GM23248 (cell line): ENCODE results near the gene TIMP3. TPM values are rescaled to one million over a fixed set of nuclear protein-coding genes. Genes with fewer than 3 reads are reported as not detected.

Experiments used
- DNase-seq: peaks from one replicate; pipeline ENCODE4 v3.0.0-alpha.2; 2015
- H2AFZ ChIP-seq: fragments of 200-600 bp; sonication (generic); 2 replicates; pipeline ENCODE4 v1.6.1; 2016; ENCODE audit warnings: antibody characterized with exemption
- H3F3A ChIP-seq: fragments of 200-600 bp; sonication (generic); 2 replicates; pipeline ENCODE4 v1.6.1; 2016; ENCODE audit warnings: mild to moderate bottlenecking, antibody characterized with exemption, mixed run types; ENCODE audit not compliant: insufficient read depth
- H3K27ac ChIP-seq: fragments of 200-600 bp; sonication (generic); 2 replicates; pipeline ENCODE4 v1.5.1; 2016; ENCODE audit warnings: mild to moderate bottlenecking
- H3K27me3 ChIP-seq: fragments of 200-600 bp; sonication (generic); replicated peaks from 2 replicates; pipeline ENCODE4 v1.6.1; 2016; ENCODE audit warnings: mild to moderate bottlenecking; ENCODE audit not compliant: insufficient read depth
- H3K36me3 ChIP-seq: fragments of 200-600 bp; sonication (generic); 2 replicates; pipeline ENCODE4 v1.6.1; 2016; ENCODE audit warnings: low read depth, mild to moderate bottlenecking
- H3K4me1 ChIP-seq: fragments of 200-600 bp; sonication (generic); 2 replicates; pipeline ENCODE4 v1.6.1; 2016; ENCODE audit warnings: mild to moderate bottlenecking; ENCODE audit not compliant: insufficient read depth
- H3K4me2 ChIP-seq: fragments of 200-600 bp; sonication (generic); one replicate; pipeline ENCODE4 v1.6.1; 2016; ENCODE audit warnings: mild to moderate bottlenecking; ENCODE audit not compliant: unreplicated experiment
- H3K4me3 ChIP-seq: fragments of 200-600 bp; sonication (generic); 2 replicates; pipeline ENCODE4 v1.5.1; 2016; ENCODE audit warnings: mild to moderate bottlenecking
- H3K79me2 ChIP-seq: fragments of 200-600 bp; sonication (generic); 2 replicates; pipeline ENCODE4 v1.6.1; 2016; ENCODE audit warnings: mild to moderate bottlenecking; ENCODE audit not compliant: insufficient read depth
- H3K9ac ChIP-seq: fragments of 200-600 bp; sonication (generic); 2 replicates; pipeline ENCODE4 v1.6.1; 2016; ENCODE audit warnings: mild to moderate bottlenecking
- H3K9me2 ChIP-seq: fragments of 200-600 bp; sonication (generic); 2 replicates; pipeline ENCODE4 v1.6.1; 2016; ENCODE audit warnings: mixed run types, mild to moderate bottlenecking, moderate library complexity; ENCODE audit not compliant: insufficient read depth
- H3K9me3 ChIP-seq: fragments of 200-600 bp; sonication (generic); one replicate; pipeline ENCODE4 v1.6.1; 2017; ENCODE audit warnings: low read depth
- H4K20me1 ChIP-seq: fragments of 200-600 bp; sonication (generic); 2 replicates; pipeline ENCODE4 v1.6.0; 2016; ENCODE audit not compliant: insufficient read depth
- EZH2 ChIP-seq: fragments of 200-600 bp; sonication (generic); IDR thresholded peaks from 2 replicates; pipeline ENCODE4 v1.6.1; 2018; ENCODE audit warnings: antibody characterized with exemption, mild to moderate bottlenecking; ENCODE audit not compliant: insufficient read depth, poor library complexity, severe bottlenecking
- EZH2phosphoT487 ChIP-seq: fragments of 200-600 bp; sonication (generic); IDR thresholded peaks from 2 replicates; pipeline ENCODE4 v1.6.1; 2018; ENCODE audit warnings: antibody characterized with exemption, moderate library complexity, mild to moderate bottlenecking, low read depth; ENCODE audit not compliant: insufficient read depth
- WGBS, 2 experiments: methylation state at CpG; one replicate each; pipeline ENCODE4 v1.1.6; 2015 to 2017; ENCODE audit warnings: low lambda C conversion rate in 2 of 2, low coverage in 1 of 2; ENCODE audit errors: missing lambda C conversion rate in 2 of 2; 5-methylcytosine and 5-hydroxymethylcytosine counted together
- in situ Hi-C: fragments of 300-500 bp; cut with MboI; formaldehyde crosslinking; loops from 2 replicates; pipeline ENCODE4 v1.15.0; 2020
- polyA plus RNA-seq: library from polyadenylated mRNA; unstranded; fragments of >200 nt; fragmentation: Nextera tagmentation; extraction: Ambion mirVana; gene quantifications from 2 replicates; pipeline ENCODE4 v1.2.1, GENCODE V29; 2016
- total RNA-seq: library from RNA; depleted of rRNA; stranded (reverse); fragments of >200 nt; shearing (Covaris generic); gene quantifications from 2 replicates; pipeline ENCODE4 v1.2.3, GENCODE V29; 2014

The TIMP3 gene
- total and polyA plus RNA-seq, 2 experiments from 2014 or later: 1,254 to 1,465 TPM

- Histone ChIP-seq H3K27me3 (peaks cover 31% of the 10 kb centered on the region), H3K27ac (no peak overlapping the region), H4K20me1 (no peaks in the 10 kb centered on the region), H3F3A (no peaks in the 10 kb centered on the region), H3K79me2 (no peaks in the 10 kb centered on the region), H3K9ac (no peak overlapping the region), H3K36me3 (no peaks in the 10 kb centered on the region), H3K4me1 (no peaks in the 10 kb centered on the region), H2AFZ (no peak overlapping the region), H3K4me3 (no peak overlapping the region), H3K9me2 (no peaks in the 10 kb centered on the region), H3K9me3 (no peaks in the 10 kb centered on the region), H3K4me2 (no peak overlapping the region)
- 46 to 49% methylated on average over 6 of the region's 6 CpGs for WGBS, 2 experiments
- TF ChIP-seq EZH2: no peak
- no peak for TF ChIP-seq EZH2phosphoT487
- no peak for DNase-seq
- in situ Hi-C loops: no loop called here
Observed at GRCh38 chr22:32882774-32883530, 81.4 kb downstream of the TIMP3 start.

DNA sequence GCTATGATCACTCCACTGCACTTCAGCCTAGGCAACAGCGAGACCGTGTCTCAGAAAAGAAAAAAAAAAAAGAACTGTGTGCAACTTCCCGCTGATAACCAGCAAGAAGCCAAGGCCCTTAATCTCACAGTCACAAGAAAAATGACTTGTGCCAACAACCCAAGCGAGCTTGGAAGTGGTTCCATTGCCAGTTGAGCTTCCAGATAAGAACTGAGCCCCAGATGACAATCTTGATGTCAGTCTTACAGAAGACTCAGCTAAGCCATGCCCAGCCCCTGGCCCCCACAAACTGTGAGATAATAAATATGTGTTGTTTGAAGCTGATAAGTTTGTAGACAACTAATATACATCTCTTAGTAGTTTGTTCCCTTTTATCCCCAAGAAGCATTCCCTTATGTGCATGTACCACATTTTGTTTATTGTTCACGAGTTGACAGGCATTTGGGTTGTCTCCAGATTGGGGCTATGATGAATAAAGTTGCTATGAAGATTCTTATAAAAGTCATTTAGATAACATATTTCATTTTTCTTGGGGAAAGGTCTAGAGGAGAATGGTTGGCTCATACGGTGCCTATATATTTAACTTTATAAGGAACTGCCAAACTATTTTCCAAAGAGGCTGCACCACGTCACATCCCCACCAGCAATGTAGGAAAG, 85.9 kb downstream of the TIMP3 start:
- no peak overlapping the region for H2AFZ ChIP-seq
- no peak overlapping the region for H3K4me2 ChIP-seq
- H3K4me3 ChIP-seq: no peak overlapping the region
- H3K36me3 ChIP-seq: no peaks in the 10 kb centered on the region
- in situ Hi-C loops: no loop called here
- no peaks in the 10 kb centered on the region for H3K9me2 ChIP-seq
- no peaks in the 10 kb centered on the region for H3K9me3 ChIP-seq
- H3K27me3 ChIP-seq: peaks cover 21% of the 10 kb centered on the region
- H3K9ac ChIP-seq: no peak overlapping the region
- no peak for DNase-seq
- no peak overlapping the region for H3K27ac ChIP-seq
- 57 to 66% methylated on average over 7 of the region's 7 CpGs for WGBS, 2 experiments
- H3F3A ChIP-seq: no peaks in the 10 kb centered on the region
- no peaks in the 10 kb centered on the region for H3K4me1 ChIP-seq
- no peaks in the 10 kb centered on the region for H4K20me1 ChIP-seq
- TF ChIP-seq EZH2: no peak
- H3K79me2 ChIP-seq: no peaks in the 10 kb centered on the region

GRCh38 chr22:32888976-32889375, 87.5 kb downstream of the TIMP3 start:
- H3K79me2 ChIP-seq: no peaks in the 10 kb centered on the region
- H3K4me3 ChIP-seq: no peak overlapping the region
- H3K9ac ChIP-seq: no peak overlapping the region
- H3K9me2 ChIP-seq: no peaks in the 10 kb centered on the region
- H3F3A ChIP-seq: no peaks in the 10 kb centered on the region
- 79 to 86% methylated on average over 3 of the region's 3 CpGs for WGBS, 2 experiments
- H3K4me2 ChIP-seq: no peak overlapping the region
- no peaks in the 10 kb centered on the region for H4K20me1 ChIP-seq
- H3K27me3 ChIP-seq: peaks cover 20% of the 10 kb centered on the region
- H3K4me1 ChIP-seq: no peaks in the 10 kb centered on the region
- H3K27ac ChIP-seq: no peak overlapping the region
- H3K36me3 ChIP-seq: no peaks in the 10 kb centered on the region
- DNase-seq: no peak
- TF ChIP-seq EZH2: no peak
- no peak for TF ChIP-seq EZH2phosphoT487
- no peak overlapping the region for H2AFZ ChIP-seq
- in situ Hi-C loops: no loop called here
- H3K9me3 ChIP-seq: no peaks in the 10 kb centered on the region

DNA sequence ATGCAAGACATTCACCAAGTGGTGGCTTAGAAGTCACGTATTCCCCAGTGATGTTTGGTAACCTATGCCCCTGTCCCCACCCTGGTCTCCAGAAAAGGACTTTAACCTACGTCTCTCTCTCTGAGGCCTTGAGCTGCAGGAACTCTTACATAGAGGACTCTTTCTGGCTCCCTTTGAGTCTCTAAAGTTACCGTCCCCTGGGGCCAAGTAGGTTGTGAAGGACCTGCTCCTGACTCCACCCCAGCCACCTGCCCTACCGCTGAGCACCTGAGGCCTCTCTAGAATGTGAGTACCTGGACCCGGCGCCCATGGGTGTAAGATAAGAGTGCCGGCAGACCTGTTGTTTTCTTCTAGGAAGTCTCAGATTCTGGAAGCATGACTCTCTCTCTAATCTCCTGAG, 95.4 kb downstream of the TIMP3 start:
- Histone ChIP-seq H3F3A (no peaks in the 10 kb centered on the region), H3K27ac (no peak overlapping the region), H3K36me3 (no peaks in the 10 kb centered on the region), H3K27me3 (peaks cover 17% of the 10 kb centered on the region), H4K20me1 (no peaks in the 10 kb centered on the region), H3K4me1 (no peaks in the 10 kb centered on the region), H3K9me3 (no peaks in the 10 kb centered on the region), H3K4me3 (no peak overlapping the region), H3K79me2 (no peaks in the 10 kb centered on the region), H3K9me2 (no peaks in the 10 kb centered on the region), H2AFZ (no peak overlapping the region), H3K4me2 (no peak overlapping the region), H3K9ac (no peak overlapping the region)
- WGBS, 2 experiments: 88 to 89% methylated on average over 7 of the region's 7 CpGs
- TF ChIP-seq EZH2phosphoT487 (no peak), EZH2 (no peak)
- in situ Hi-C loops: no loop called here
- no peak for DNase-seq
